NT2/D1 (cell line): ENCODE results near the gene LRRFIP1.

Experiments used
- SUZ12 ChIP-seq: IDR thresholded peaks from 2 replicates; pipeline ENCODE4 v1.6.1; 2011; ENCODE audit not compliant: insufficient read length, insufficient read depth; ENCODE audit errors: extremely low read depth
- YY1 ChIP-seq: IDR thresholded peaks from 2 replicates; pipeline ENCODE4 v1.6.1; 2011; ENCODE audit not compliant: insufficient read length, insufficient read depth
- ZNF274 ChIP-seq: IDR thresholded peaks from 2 replicates; pipeline ENCODE4 v1.6.1; 2011; ENCODE audit warnings: mild to moderate bottlenecking, low read depth, low read length

DNA sequence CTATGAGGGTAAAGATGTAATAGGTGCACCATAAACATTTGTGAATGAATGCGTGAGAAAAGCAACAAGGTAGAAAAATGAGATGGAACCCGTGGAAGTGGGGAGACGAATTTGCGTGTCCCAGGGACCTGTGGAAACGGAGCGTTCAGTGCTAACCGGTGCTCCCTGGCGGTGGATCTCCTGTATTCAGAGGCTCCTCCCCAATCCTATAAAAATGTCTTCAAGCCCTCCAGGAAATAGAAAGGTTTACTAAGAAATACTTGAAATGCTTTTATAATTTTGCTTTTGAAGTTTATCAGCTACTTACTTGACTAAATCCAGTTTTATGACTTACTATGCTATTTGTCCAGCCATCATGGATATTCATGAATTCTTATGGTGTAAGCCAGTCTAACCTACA is 108.4 kb downstream of the LRRFIP1 start:
- no peak for TF ChIP-seq YY1
- TF ChIP-seq SUZ12 = no peak
- TF ChIP-seq ZNF274 = no peak
